OCI-LY1 (cell line): ENCODE measurements around the gene CYP11A1.

ENCODE experiments used
- H2AFZ ChIP-seq: fragments of 200-600 bp; sonication (generic), shearing (Covaris generic); 2 replicates; pipeline ENCODE4 v1.6.0; 2014; ENCODE audit warnings: antibody characterized with exemption, mild to moderate bottlenecking, low read length
- H3F3A ChIP-seq: fragments of 200-600 bp; sonication (generic), shearing (Covaris generic); 2 replicates; pipeline ENCODE4 v1.6.0; 2014; ENCODE audit warnings: mild to moderate bottlenecking, antibody characterized with exemption, low read length, moderate library complexity; ENCODE audit not compliant: insufficient read depth
- H3K27ac ChIP-seq: fragments of 200-600 bp; sonication (generic); 2 replicates; pipeline ENCODE4 v1.5.1; 2014; ENCODE audit warnings: low read length, mixed run types, mild to moderate bottlenecking, low read depth; ENCODE audit not compliant: poor library complexity, severe bottlenecking
- H3K27me3 ChIP-seq: fragments of 200-600 bp; sonication (generic); 2 replicates; pipeline ENCODE4 v1.6.0; 2014; ENCODE audit warnings: antibody characterized with exemption, mild to moderate bottlenecking, low read length, moderate library complexity; ENCODE audit not compliant: insufficient read depth
- H3K36me3 ChIP-seq: fragments of 200-600 bp; sonication (generic); 2 replicates; pipeline ENCODE4 v1.6.1; 2014; ENCODE audit warnings: mild to moderate bottlenecking, antibody characterized with exemption, low read length, moderate library complexity, mixed read lengths; ENCODE audit not compliant: insufficient read depth
- H3K4me1 ChIP-seq: fragments of 200-600 bp; sonication (generic); 2 replicates; pipeline ENCODE4 v1.5.1; 2014; ENCODE audit warnings: mild to moderate bottlenecking, low read length, moderate library complexity; ENCODE audit not compliant: insufficient read depth, severe bottlenecking
- H3K4me2 ChIP-seq: fragments of 200-600 bp; sonication (generic), shearing (Covaris generic); 2 replicates; pipeline ENCODE4 v1.6.1; 2014; ENCODE audit warnings: low read length
- H3K4me3 ChIP-seq: fragments of 200-600 bp; sonication (generic); 2 replicates; pipeline ENCODE4 v1.5.1; 2014; ENCODE audit warnings: low read length, low read depth, mild to moderate bottlenecking, mixed read lengths; ENCODE audit not compliant: poor library complexity, severe bottlenecking
- H3K79me2 ChIP-seq: fragments of 200-600 bp; shearing (Covaris generic); 2 replicates; pipeline ENCODE4 v1.6.1; 2016; ENCODE audit warnings: mixed run types, low read length, mixed read lengths; ENCODE audit not compliant: insufficient read depth
- H3K9ac ChIP-seq: fragments of 200-600 bp; sonication (generic), shearing (Covaris generic); 2 replicates; pipeline ENCODE4 v1.6.1; 2014; ENCODE audit warnings: mild to moderate bottlenecking, low read length, mixed read lengths
- H3K9me2 ChIP-seq: fragments of 200-600 bp; sonication (generic), shearing (Covaris generic); 2 replicates; pipeline ENCODE4 v1.6.1; 2014; ENCODE audit warnings: low read depth, mild to moderate bottlenecking, low read length, mixed read lengths
- H3K9me3 ChIP-seq: fragments of 200-600 bp; shearing (Covaris generic); 2 replicates; pipeline ENCODE4 v1.6.1; 2014; ENCODE audit warnings: low read length, mixed read lengths
- H4K20me1 ChIP-seq: fragments of 200-600 bp; sonication (generic), shearing (Covaris generic); 2 replicates; pipeline ENCODE4 v1.6.0; 2016; ENCODE audit warnings: mild to moderate bottlenecking, low read length; ENCODE audit not compliant: insufficient read depth
- EZH2 ChIP-seq: fragments of 200-600 bp; sonication (generic), shearing (Covaris generic); IDR thresholded peaks from 2 replicates; pipeline ENCODE4 v1.8.0; 2017; ENCODE audit warnings: borderline replicate concordance, mixed run types, mild to moderate bottlenecking, antibody characterized with exemption, low read length, moderate library complexity, mixed read lengths
- TF ChIP-seq, protein P1 (sequence below): fragments of 200-600 bp; sonication (generic), shearing (Covaris generic); IDR thresholded peaks from 2 replicates; pipeline ENCODE4 v1.5.1; 2017; ENCODE audit warnings: mild to moderate bottlenecking, antibody characterized with exemption, low read length, moderate library complexity, mixed read lengths

Gene CYP11A1

GRCh38 chr15:74384566-74384880, 17.1 kb upstream of the CYP11A1 start:
- no peak for TF ChIP-seq EZH2
- TF ChIP-seq, protein P1, sequence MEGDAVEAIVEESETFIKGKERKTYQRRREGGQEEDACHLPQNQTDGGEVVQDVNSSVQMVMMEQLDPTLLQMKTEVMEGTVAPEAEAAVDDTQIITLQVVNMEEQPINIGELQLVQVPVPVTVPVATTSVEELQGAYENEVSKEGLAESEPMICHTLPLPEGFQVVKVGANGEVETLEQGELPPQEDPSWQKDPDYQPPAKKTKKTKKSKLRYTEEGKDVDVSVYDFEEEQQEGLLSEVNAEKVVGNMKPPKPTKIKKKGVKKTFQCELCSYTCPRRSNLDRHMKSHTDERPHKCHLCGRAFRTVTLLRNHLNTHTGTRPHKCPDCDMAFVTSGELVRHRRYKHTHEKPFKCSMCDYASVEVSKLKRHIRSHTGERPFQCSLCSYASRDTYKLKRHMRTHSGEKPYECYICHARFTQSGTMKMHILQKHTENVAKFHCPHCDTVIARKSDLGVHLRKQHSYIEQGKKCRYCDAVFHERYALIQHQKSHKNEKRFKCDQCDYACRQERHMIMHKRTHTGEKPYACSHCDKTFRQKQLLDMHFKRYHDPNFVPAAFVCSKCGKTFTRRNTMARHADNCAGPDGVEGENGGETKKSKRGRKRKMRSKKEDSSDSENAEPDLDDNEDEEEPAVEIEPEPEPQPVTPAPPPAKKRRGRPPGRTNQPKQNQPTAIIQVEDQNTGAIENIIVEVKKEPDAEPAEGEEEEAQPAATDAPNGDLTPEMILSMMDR = no peak
- no peak overlapping the region for H3K4me3 ChIP-seq
- no peaks in the 10 kb centered on the region for H3F3A ChIP-seq
- no peak overlapping the region for H2AFZ ChIP-seq
- no peak overlapping the region for H3K9ac ChIP-seq
- H3K9me2 ChIP-seq = no peaks in the 10 kb centered on the region
- H3K79me2 ChIP-seq = no peaks in the 10 kb centered on the region
- H3K9me3 ChIP-seq = no peaks in the 10 kb centered on the region
- H3K36me3 ChIP-seq = no peaks in the 10 kb centered on the region
- no peaks in the 10 kb centered on the region for H4K20me1 ChIP-seq
- H3K27me3 ChIP-seq = peaks cover 15% of the 10 kb centered on the region
- no peak overlapping the region for H3K4me2 ChIP-seq
- H3K4me1 ChIP-seq = no peaks in the 10 kb centered on the region
- H3K27ac ChIP-seq = no peak overlapping the region

GRCh38 chr15:74383695-74384565, 16.5 kb upstream of the CYP11A1 start:
- H3K9ac ChIP-seq = no peak overlapping the region
- H3K27me3 ChIP-seq = peaks cover 11% of the 10 kb centered on the region
- no peaks in the 10 kb centered on the region for H4K20me1 ChIP-seq
- no peak overlapping the region for H3K4me2 ChIP-seq
- no peaks in the 10 kb centered on the region for H3F3A ChIP-seq
- no peak overlapping the region for H2AFZ ChIP-seq
- no peak overlapping the region for H3K27ac ChIP-seq
- H3K4me3 ChIP-seq = no peak overlapping the region
- no peaks in the 10 kb centered on the region for H3K4me1 ChIP-seq
- H3K79me2 ChIP-seq = no peaks in the 10 kb centered on the region
- H3K9me3 ChIP-seq = no peaks in the 10 kb centered on the region
- TF ChIP-seq, protein P1 = no peak
- no peak for TF ChIP-seq EZH2
- H3K9me2 ChIP-seq = no peaks in the 10 kb centered on the region
- no peaks in the 10 kb centered on the region for H3K36me3 ChIP-seq

- H3K9me3 ChIP-seq = no peaks in the 10 kb centered on the region
- no peaks in the 10 kb centered on the region for H4K20me1 ChIP-seq
- H3F3A ChIP-seq = no peaks in the 10 kb centered on the region
- no peak overlapping the region for H3K9ac ChIP-seq
- no peaks in the 10 kb centered on the region for H3K36me3 ChIP-seq
- no peaks in the 10 kb centered on the region for H3K9me2 ChIP-seq
- TF ChIP-seq, protein P1 = no peak
- TF ChIP-seq EZH2 = no peak
- no peaks in the 10 kb centered on the region for H3K79me2 ChIP-seq
- H3K27me3 ChIP-seq = peaks cover 8% of the 10 kb centered on the region
- H3K4me1 ChIP-seq = no peaks in the 10 kb centered on the region
- no peak overlapping the region for H3K4me3 ChIP-seq
- no peak overlapping the region for H3K27ac ChIP-seq
- H2AFZ ChIP-seq = no peak overlapping the region
- no peak overlapping the region for H3K4me2 ChIP-seq
Measured at GRCh38 chr15:74383286-74383685, 15.8 kb upstream of the CYP11A1 start.
